Measurements from ENCODE around the gene KDM3A.

Gene KDM3A

GRCh38 chr2:86433137-86433536, 8.0 kb upstream of the KDM3A start:
- DNase-seq = no peak

- DNase-seq = no peak
Observed at GRCh38 chr2:86434290-86434689, 6.9 kb upstream of the KDM3A start.

GRCh38 chr2:86435531-86435930, 5.6 kb upstream of the KDM3A start:
- no peak for DNase-seq

- DNase-seq = no peak
Observed at GRCh38 chr2:86436328-86436727, 4.8 kb upstream of the KDM3A start.

- no peak for DNase-seq
Observed at GRCh38 chr2:86439879-86440630, 1.1 kb upstream of the KDM3A start.

GRCh38 chr2:86441392-86441881, 266 bp downstream of the KDM3A start:
- no peak for DNase-seq

GRCh38 chr2:86441882-86442641, 891 bp downstream of the KDM3A start:
- no peak for DNase-seq

GRCh38 chr2:86442642-86443005, 1.5 kb downstream of the KDM3A start:
- no peak for DNase-seq

- DNase-seq = no peak
Observed at GRCh38 chr2:86443631-86444350, 2.6 kb downstream of the KDM3A start.

GRCh38 chr2:86445436-86445835, 4.3 kb downstream of the KDM3A start:
- no peak for DNase-seq

GRCh38 chr2:86446060-86446459, 4.9 kb downstream of the KDM3A start:
- no peak for DNase-seq

- no peak for DNase-seq
Observed at GRCh38 chr2:86453836-86454235, 12.7 kb downstream of the KDM3A start.

GRCh38 chr2:86454238-86454637, 13.1 kb downstream of the KDM3A start:
- DNase-seq = no peak

GRCh38 chr2:86455181-86455580, 14.0 kb downstream of the KDM3A start:
- no peak for DNase-seq

GRCh38 chr2:86461042-86461743, 20.0 kb downstream of the KDM3A start:
- no peak for DNase-seq

GRCh38 chr2:86464652-86465051, 23.5 kb downstream of the KDM3A start:
- no peak for DNase-seq

- DNase-seq = no peak
Observed at GRCh38 chr2:86466306-86466705, 25.1 kb downstream of the KDM3A start.

GRCh38 chr2:86468162-86469033, 27.2 kb downstream of the KDM3A start:
- DNase-seq = no peak

- DNase-seq = no peak
Observed at GRCh38 chr2:86470890-86471289, 29.7 kb downstream of the KDM3A start.

- DNase-seq = no peak
Observed at GRCh38 chr2:86471637-86472036, 30.5 kb downstream of the KDM3A start.

GRCh38 chr2:86476092-86476491, 34.9 kb downstream of the KDM3A start:
- no peak for DNase-seq

- DNase-seq = no peak
Observed at GRCh38 chr2:86476918-86477317, 35.7 kb downstream of the KDM3A start.

Data from cortex of kidney (tissue), 1 donor.